WTC11 (cell line): ENCODE data around the gene TMPRSS12. TPM values are rescaled to one million over a fixed set of nuclear protein-coding genes. Genes with fewer than 3 reads are reported as not detected.

ENCODE experiments used
- ATAC-seq: fragments of 200-7000 bp; cut with Tn5 transposase; 2 replicates; pipeline ENCODE4 v1.10.0; 2021; ENCODE audit warnings: mild to moderate bottlenecking, moderate library complexity
- CTCF ChIA-PET: fragments of 300-600 bp; sonication (Branson Sonifier 250); formaldehyde crosslinking; loops from one replicate; lab custom pipeline; 2021; ENCODE audit warnings: antibody characterized with exemption; lab: Charles Lee
- POLR2A ChIA-PET: fragments of 350-600 bp; sonication (Branson Sonifier 250); formaldehyde crosslinking; loops from one replicate; lab custom pipeline; 2021; ENCODE audit warnings: antibody characterized with exemption; lab: Charles Lee
- DNase-seq: peaks from one replicate; pipeline ENCODE4 v3.0.0; 2021; ENCODE audit warnings: low spot score
- H3K27ac Mint-ChIP-seq: 2 replicates; pipeline ENCODE4 v1.8.0; 2021; ENCODE audit warnings: mixed read lengths
- H3K27me3 Mint-ChIP-seq: 2 replicates; pipeline ENCODE4 v1.8.0; 2021; ENCODE audit warnings: low read depth, mild to moderate bottlenecking, moderate library complexity, mixed read lengths
- H3K36me3 Mint-ChIP-seq: 2 replicates; pipeline ENCODE4 v1.8.0; 2021; ENCODE audit warnings: mixed read lengths
- H3K4me1 Mint-ChIP-seq: 2 replicates; pipeline ENCODE4 v1.8.0; 2022; ENCODE audit warnings: mixed read lengths
- H3K4me3 Mint-ChIP-seq: 2 replicates; pipeline ENCODE4 v1.8.0; 2021; ENCODE audit warnings: mild to moderate bottlenecking, moderate library complexity, mixed read lengths
- H3K9me3 Mint-ChIP-seq: 2 replicates; pipeline ENCODE4 v1.8.0; 2021; ENCODE audit warnings: mixed read lengths
- CREB1 ChIP-seq: sonication (generic); formaldehyde crosslinking; IDR thresholded peaks from 2 replicates; pipeline ENCODE4 v1.8.0; 2023; ENCODE audit warnings: mild to moderate bottlenecking, missing genetic modification reagents
- ELF4 ChIP-seq: sonication (generic); formaldehyde crosslinking; IDR thresholded peaks from 2 replicates; pipeline ENCODE4 v1.8.1; 2022; ENCODE audit warnings: low read depth, mild to moderate bottlenecking, moderate library complexity, missing genetic modification reagents
- EMX1 ChIP-seq: fragments of 250-450 bp; sonication (Bioruptor Pico); IDR thresholded peaks from 2 replicates; pipeline ENCODE4 v1.8.0; 2021; ENCODE audit warnings: mild to moderate bottlenecking
- ERG ChIP-seq: fragments of 250-450 bp; sonication (Bioruptor Pico); IDR thresholded peaks from 2 replicates; pipeline ENCODE4 v1.8.0; 2021; ENCODE audit warnings: mild to moderate bottlenecking
- GRHL2 ChIP-seq: fragments of 250-450 bp; sonication (Bioruptor Pico); IDR thresholded peaks from 2 replicates; pipeline ENCODE4 v1.8.0; 2022; ENCODE audit warnings: mild to moderate bottlenecking, moderate library complexity; ENCODE audit not compliant: insufficient replicate concordance, severe bottlenecking
- HMGA2 ChIP-seq: fragments of 250-450 bp; sonication (Bioruptor Pico); IDR thresholded peaks from 2 replicates; pipeline ENCODE4 v1.4.0; 2021; ENCODE audit warnings: mild to moderate bottlenecking, moderate library complexity
- JAZF1 ChIP-seq: fragments of 250-450 bp; sonication (Bioruptor Pico); IDR thresholded peaks from 2 replicates; pipeline ENCODE4 v1.9.0; 2021; ENCODE audit warnings: moderate library complexity, mild to moderate bottlenecking, inconsistent platforms
- MXD4 ChIP-seq: fragments of 250-450 bp; sonication (Bioruptor Pico); IDR thresholded peaks from 2 replicates; pipeline ENCODE4 v1.8.0; 2021; ENCODE audit warnings: mild to moderate bottlenecking, moderate library complexity, borderline replicate concordance
- MYBL2 ChIP-seq: sonication (generic); formaldehyde crosslinking; IDR thresholded peaks from 2 replicates; pipeline ENCODE4 v1.8.1; 2023; ENCODE audit warnings: mild to moderate bottlenecking, moderate library complexity, missing genetic modification reagents
- NR3C1 ChIP-seq: sonication (generic); formaldehyde crosslinking; conservative IDR thresholded peaks from 2 replicates; pipeline ENCODE4 v1.8.1; 2023; ENCODE audit warnings: low read depth, mild to moderate bottlenecking, missing genetic modification reagents
- PREB ChIP-seq: sonication (generic); formaldehyde crosslinking; IDR thresholded peaks from 2 replicates; pipeline ENCODE4 v1.8.1; 2022; ENCODE audit warnings: mild to moderate bottlenecking, missing genetic modification reagents, moderate library complexity, borderline replicate concordance
- RORB ChIP-seq: fragments of 250-450 bp; sonication (Bioruptor Pico); IDR thresholded peaks from 2 replicates; pipeline ENCODE4 v1.9.0; 2021; ENCODE audit warnings: mild to moderate bottlenecking
- TCF7 ChIP-seq: sonication (generic); formaldehyde crosslinking; IDR thresholded peaks from 2 replicates; pipeline ENCODE4 v1.8.0; 2022; ENCODE audit warnings: mild to moderate bottlenecking, low read depth, missing genetic modification reagents, moderate library complexity
- ZNF317 ChIP-seq: sonication (generic); formaldehyde crosslinking; IDR thresholded peaks from 2 replicates; pipeline ENCODE4 v1.8.1; 2023; ENCODE audit warnings: low read depth, mild to moderate bottlenecking, moderate library complexity, missing genetic modification reagents, borderline replicate concordance
- ZNF425 ChIP-seq: fragments of 250-450 bp; sonication (Bioruptor Pico); conservative IDR thresholded peaks from 2 replicates; pipeline ENCODE4 v1.9.0; 2021; ENCODE audit warnings: mild to moderate bottlenecking
- ZNF671 ChIP-seq: fragments of 250-450 bp; sonication (Bioruptor Pico); IDR thresholded peaks from 2 replicates; pipeline ENCODE4 v1.8.0; 2021; ENCODE audit warnings: mild to moderate bottlenecking
- ZSCAN18 ChIP-seq: fragments of 250-450 bp; sonication (Bioruptor Pico); IDR thresholded peaks from 2 replicates; pipeline ENCODE4 v2.1.2; 2022; ENCODE audit warnings: mild to moderate bottlenecking, moderate library complexity
- total RNA-seq: library from RNA; stranded (reverse); gene quantifications from 3 replicates; pipeline ENCODE4 v1.2.3, GENCODE V29; 2021
- TF ChIP-seq, protein P1 (sequence below): sonication (generic); formaldehyde crosslinking; IDR thresholded peaks from 2 replicates; pipeline ENCODE4 v1.8.1; 2023; ENCODE audit warnings: mild to moderate bottlenecking, missing genetic modification reagents
- TF ChIP-seq, protein P2 (sequence below): sonication (generic); formaldehyde crosslinking; IDR thresholded peaks from 2 replicates; pipeline ENCODE4 v1.8.1; 2023; ENCODE audit warnings: mild to moderate bottlenecking, missing genetic modification reagents

Gene TMPRSS12
- total RNA-seq, 1 experiment from 2014 or later = not detected

- Mint-ChIP-seq H3K4me1 (peaks cover 75% of the 10 kb centered on the region), H3K27ac (no peak overlapping the region), H3K4me3 (peak overlapping the region; percentile 85), H3K27me3 (no peaks in the 10 kb centered on the region), H3K9me3 (peaks cover under 1% of the 10 kb centered on the region; the same call in 1 of the 2 replicates), H3K36me3 (peaks cover 5% of the 10 kb centered on the region; the same call in 1 of the 2 replicates)
- POLR2A ChIA-PET = no interaction called here
- ATAC-seq = no peak
- no peak for DNase-seq
- TF ChIP-seq JAZF1 (CRISPR knock-in tag) = no peak
- CTCF ChIA-PET = no interaction called here
These were observed 83.2 kb downstream of the TMPRSS12 start for GRCh38 chr12:50925920-50926319.

DNA sequence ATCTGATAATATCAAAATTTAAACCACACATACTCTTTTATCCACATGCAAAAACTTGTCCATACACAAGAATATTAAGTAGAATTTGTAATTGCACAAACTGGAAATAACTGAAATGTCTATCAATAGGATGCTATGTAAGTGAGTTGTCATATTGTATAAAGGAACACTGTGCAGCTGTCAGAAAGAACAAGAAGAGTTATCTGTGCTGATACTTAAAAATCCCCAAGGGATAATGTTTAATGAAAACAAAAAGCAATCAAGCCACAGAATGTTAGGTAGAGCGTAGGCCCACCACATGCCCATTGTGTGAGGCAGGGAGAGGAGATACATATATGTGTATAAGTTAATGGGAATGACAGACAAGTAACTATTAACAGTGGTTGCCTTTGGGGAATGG, 83.7 kb downstream of the TMPRSS12 start:
- CTCF ChIA-PET = no interaction called here
- ATAC-seq (no peak), DNase-seq (no peak)
- peaks cover 7% of the 10 kb centered on the region; the same call in 1 of the 2 replicates for H3K36me3 Mint-ChIP-seq
- H3K27me3 Mint-ChIP-seq = no peaks in the 10 kb centered on the region
- no peaks in the 10 kb centered on the region for H3K9me3 Mint-ChIP-seq
- peak overlapping the region; percentile 85 for H3K4me3 Mint-ChIP-seq
- peaks cover 73% of the 10 kb centered on the region for H3K4me1 Mint-ChIP-seq
- H3K27ac Mint-ChIP-seq = no peak overlapping the region
- POLR2A ChIA-PET = interaction anchor here (1.1 kb wide), 1 partner anchor 8 kb away, joined by 4 read pairs; no protein-coding TSS in a partner anchor
- TF ChIP-seq PREB (CRISPR knock-in tag) (no peak), RORB (no peak), CREB1 (CRISPR knock-in tag) (no peak), MXD4 (no peak), HMGA2 (CRISPR knock-in tag) (no peak), ZNF671 (CRISPR knock-in tag) (no peak), MYBL2 (CRISPR knock-in tag) (no peak), ZSCAN18 (CRISPR knock-in tag) (no peak), TCF7 (CRISPR knock-in tag) (no peak), NR3C1 (CRISPR knock-in tag) (no peak), ELF4 (CRISPR knock-in tag) (no peak), ZNF317 (no peak), GRHL2 (CRISPR knock-in tag) (no peak), ERG (CRISPR knock-in tag) (no peak), EMX1 (CRISPR knock-in tag) (no peak), ZNF425 (no peak)
- TF ChIP-seq, protein P1, sequence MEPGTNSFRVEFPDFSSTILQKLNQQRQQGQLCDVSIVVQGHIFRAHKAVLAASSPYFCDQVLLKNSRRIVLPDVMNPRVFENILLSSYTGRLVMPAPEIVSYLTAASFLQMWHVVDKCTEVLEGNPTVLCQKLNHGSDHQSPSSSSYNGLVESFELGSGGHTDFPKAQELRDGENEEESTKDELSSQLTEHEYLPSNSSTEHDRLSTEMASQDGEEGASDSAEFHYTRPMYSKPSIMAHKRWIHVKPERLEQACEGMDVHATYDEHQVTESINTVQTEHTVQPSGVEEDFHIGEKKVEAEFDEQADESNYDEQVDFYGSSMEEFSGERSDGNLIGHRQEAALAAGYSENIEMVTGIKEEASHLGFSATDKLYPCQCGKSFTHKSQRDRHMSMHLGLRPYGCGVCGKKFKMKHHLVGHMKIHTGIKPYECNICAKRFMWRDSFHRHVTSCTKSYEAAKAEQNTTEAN = no peak
- TF ChIP-seq, protein P2, sequence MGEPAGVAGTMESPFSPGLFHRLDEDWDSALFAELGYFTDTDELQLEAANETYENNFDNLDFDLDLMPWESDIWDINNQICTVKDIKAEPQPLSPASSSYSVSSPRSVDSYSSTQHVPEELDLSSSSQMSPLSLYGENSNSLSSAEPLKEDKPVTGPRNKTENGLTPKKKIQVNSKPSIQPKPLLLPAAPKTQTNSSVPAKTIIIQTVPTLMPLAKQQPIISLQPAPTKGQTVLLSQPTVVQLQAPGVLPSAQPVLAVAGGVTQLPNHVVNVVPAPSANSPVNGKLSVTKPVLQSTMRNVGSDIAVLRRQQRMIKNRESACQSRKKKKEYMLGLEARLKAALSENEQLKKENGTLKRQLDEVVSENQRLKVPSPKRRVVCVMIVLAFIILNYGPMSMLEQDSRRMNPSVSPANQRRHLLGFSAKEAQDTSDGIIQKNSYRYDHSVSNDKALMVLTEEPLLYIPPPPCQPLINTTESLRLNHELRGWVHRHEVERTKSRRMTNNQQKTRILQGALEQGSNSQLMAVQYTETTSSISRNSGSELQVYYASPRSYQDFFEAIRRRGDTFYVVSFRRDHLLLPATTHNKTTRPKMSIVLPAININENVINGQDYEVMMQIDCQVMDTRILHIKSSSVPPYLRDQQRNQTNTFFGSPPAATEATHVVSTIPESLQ = no peak
